Measurements from ENCODE around the gene ARFGAP1. TPM values are rescaled to one million over a fixed set of nuclear protein-coding genes. Genes with fewer than 3 reads are reported as not detected.

The ARFGAP1 gene
- total RNA-seq, 1 donor from 2014 or later, result 57.0 TPM

GRCh38 chr20:63268671-63269439 is 3.8 kb upstream of the ARFGAP1 start:
- peaks cover 6 to 9% of the 10 kb centered on the region in 2 donors for H3K4me1 ChIP-seq
- DNase-seq (ENCODE audit: low spot score in 2 of 2), result no peak
- H3K9me3 ChIP-seq, result no peaks in the 10 kb centered on the region
- no peaks in the 10 kb centered on the region for H3K27me3 ChIP-seq
- TF ChIP-seq CTCF (IDR thresholded peaks at IDR 0.05), result no peak
- no peaks in the 10 kb centered on the region for H3K36me3 ChIP-seq
- intact Hi-C loops (cut with DNase I), result no loop called here
- no peak overlapping the region for H3K4me3 ChIP-seq
- H3K27ac ChIP-seq, result no peak overlapping the region

- no peak for DNase-seq (ENCODE audit: low spot score in 2 of 2)
- H3K4me3 ChIP-seq, result no peak overlapping the region
- H3K4me1 ChIP-seq, result peaks cover 6 to 16% of the 10 kb centered on the region in 2 donors
- H3K36me3 ChIP-seq, result no peaks in the 10 kb centered on the region
- no peaks in the 10 kb centered on the region for H3K27me3 ChIP-seq
- TF ChIP-seq CTCF (IDR thresholded peaks at IDR 0.05), result no peak
- no peaks in the 10 kb centered on the region for H3K9me3 ChIP-seq
- intact Hi-C loops (cut with DNase I), result loop anchor here (5.0 kb wide), 1 partner anchor 1147 kb away; the partner anchor contains the start of gene LSM14B
- no peak overlapping the region for H3K27ac ChIP-seq
Observed at GRCh38 chr20:63269724-63270123, 2.9 kb upstream of the ARFGAP1 start.

GRCh38 chr20:63270606-63271325 is 1.8 kb upstream of the ARFGAP1 start:
- no peaks in the 10 kb centered on the region for H3K36me3 ChIP-seq
- H3K4me1 ChIP-seq, result peaks cover 6 to 17% of the 10 kb centered on the region in 2 donors
- H3K4me3 ChIP-seq, result no peak overlapping the region
- H3K27me3 ChIP-seq, result no peaks in the 10 kb centered on the region
- no peak overlapping the region for H3K27ac ChIP-seq
- no peak for DNase-seq (ENCODE audit: low spot score in 2 of 2)
- TF ChIP-seq CTCF (IDR thresholded peaks at IDR 0.05), result no peak
- H3K9me3 ChIP-seq, result no peaks in the 10 kb centered on the region
- intact Hi-C loops (cut with DNase I), result loop anchor here (5.0 kb wide), 1 partner anchor 1148 kb away; the partner anchor contains the start of gene LSM14B

- Histone ChIP-seq H3K4me1 (peaks cover 6 to 17% of the 10 kb centered on the region in 2 donors), H3K4me3 (peak overlapping the region; percentile 91 to 99), H3K9me3 (no peaks in the 10 kb centered on the region), H3K27me3 (no peaks in the 10 kb centered on the region), H3K36me3 (peaks cover 20 to 22% of the 10 kb centered on the region in 2 donors), H3K27ac (peak overlapping the region; percentile 52 to 56)
- no peak for TF ChIP-seq CTCF (IDR thresholded peaks at IDR 0.05)
- intact Hi-C loops (cut with DNase I), result loop anchor here (5.0 kb wide), 1 partner anchor 1151 kb away; the partner anchor contains the start of gene LSM14B
- DNase-seq (ENCODE audit: low spot score in 2 of 2), result no peak
Observed at GRCh38 chr20:63273059-63273579, 506 bp downstream of the ARFGAP1 start.

GRCh38 chr20:63273635-63274380 is 1.2 kb downstream of the ARFGAP1 start:
- H3K27ac ChIP-seq, result no peak overlapping the region
- DNase-seq (ENCODE audit: low spot score in 2 of 2), result no peak
- no peak for TF ChIP-seq CTCF (IDR thresholded peaks at IDR 0.05)
- H3K27me3 ChIP-seq, result no peaks in the 10 kb centered on the region
- H3K9me3 ChIP-seq, result no peaks in the 10 kb centered on the region
- H3K4me3 ChIP-seq, result peak overlapping the region; percentile 91 to 99
- H3K4me1 ChIP-seq, result peaks cover 6 to 17% of the 10 kb centered on the region in 2 donors
- peaks cover 26 to 29% of the 10 kb centered on the region in 2 donors for H3K36me3 ChIP-seq
- intact Hi-C loops (cut with DNase I), result loop anchor here (5.0 kb wide), 1 partner anchor 1152 kb away; the partner anchor contains the start of gene LSM14B
